ENCODE results near the gene FRMD7. TPM values are rescaled to one million over a fixed set of nuclear protein-coding genes. Genes with fewer than 3 reads are reported as not detected.
A peak's percentile ranks its signal among the peaks of the same experiment; 100 is the strongest.

The FRMD7 gene
- total RNA-seq, 2 donors from 2014 or later: not detected

- Mint-ChIP-seq H3K36me3 (ENCODE audit: low read depth) (no peaks in the 10 kb centered on the region), H3K27me3 (no peaks in the 10 kb centered on the region), H3K4me1 (peaks cover 20% of the 10 kb centered on the region), H3K27ac (no peak overlapping the region), H3K4me3 (no peak overlapping the region)
- no peaks in the 10 kb centered on the region for H3K9me3 ChIP-seq (ENCODE audit: control insufficient read depth, low read length, poor library complexity, severe bottlenecking)
- ATAC-seq (no peak), DNase-seq (no peak)
Observed at GRCh38 chrX:132044953-132045352, 82.9 kb downstream of the FRMD7 start.

- DNase-seq: no peak
- Mint-ChIP-seq H3K36me3 (ENCODE audit: low read depth) (no peaks in the 10 kb centered on the region), H3K4me1 (peaks cover 20% of the 10 kb centered on the region), H3K4me3 (no peak overlapping the region), H3K27ac (no peak overlapping the region), H3K27me3 (no peaks in the 10 kb centered on the region)
- ATAC-seq: no peak
- no peaks in the 10 kb centered on the region for H3K9me3 ChIP-seq (ENCODE audit: control insufficient read depth, low read length, poor library complexity, severe bottlenecking)
Observed at GRCh38 chrX:132043977-132044376, 83.8 kb downstream of the FRMD7 start.

- Mint-ChIP-seq H3K36me3 (ENCODE audit: low read depth) (no peaks in the 10 kb centered on the region), H3K4me1 (peaks cover 23% of the 10 kb centered on the region), H3K27ac (no peak overlapping the region), H3K27me3 (no peaks in the 10 kb centered on the region), H3K4me3 (no peak overlapping the region)
- DNase-seq (no peak), ATAC-seq (no peak)
- H3K9me3 ChIP-seq (ENCODE audit: control insufficient read depth, low read length, poor library complexity, severe bottlenecking): no peaks in the 10 kb centered on the region
Observed at GRCh38 chrX:132041015-132041414, 86.8 kb downstream of the FRMD7 start.

- DNase-seq (no peak), ATAC-seq (no peak)
- Mint-ChIP-seq H3K4me3 (no peak overlapping the region), H3K27ac (no peak overlapping the region), H3K4me1 (peaks cover 23% of the 10 kb centered on the region), H3K36me3 (ENCODE audit: low read depth) (no peaks in the 10 kb centered on the region), H3K27me3 (no peaks in the 10 kb centered on the region)
- no peaks in the 10 kb centered on the region for H3K9me3 ChIP-seq (ENCODE audit: control insufficient read depth, low read length, poor library complexity, severe bottlenecking)
Observed at GRCh38 chrX:132040066-132040465, 87.8 kb downstream of the FRMD7 start.

GRCh38 chrX:132037479-132037993 lies 90.3 kb downstream of the FRMD7 start:
- peak overlapping the region; percentile 50 for H3K4me3 Mint-ChIP-seq

GRCh38 chrX:132034648-132035047 lies 93.2 kb downstream of the FRMD7 start:
- Mint-ChIP-seq H3K4me3 (no peak overlapping the region), H3K4me1 (peaks cover 33% of the 10 kb centered on the region), H3K36me3 (ENCODE audit: low read depth) (no peaks in the 10 kb centered on the region), H3K27me3 (no peaks in the 10 kb centered on the region), H3K27ac (peak overlapping the region; percentile 29)
- ATAC-seq (no peak), DNase-seq (no peak)
- H3K9me3 ChIP-seq (ENCODE audit: control insufficient read depth, low read length, poor library complexity, severe bottlenecking): no peaks in the 10 kb centered on the region

More at GRCh38 chrX:132037479-132037993, 90.3 kb downstream of the FRMD7 start:
- H3K9me3 ChIP-seq (ENCODE audit: control insufficient read depth, low read length, poor library complexity, severe bottlenecking): no peaks in the 10 kb centered on the region
- H3K27me3 Mint-ChIP-seq: no peaks in the 10 kb centered on the region
- DNase-seq: no peak
- ATAC-seq: no peak
- H3K36me3 Mint-ChIP-seq (ENCODE audit: low read depth): no peaks in the 10 kb centered on the region
- no peak overlapping the region for H3K27ac Mint-ChIP-seq
- peaks cover 24% of the 10 kb centered on the region for H3K4me1 Mint-ChIP-seq

DNA sequence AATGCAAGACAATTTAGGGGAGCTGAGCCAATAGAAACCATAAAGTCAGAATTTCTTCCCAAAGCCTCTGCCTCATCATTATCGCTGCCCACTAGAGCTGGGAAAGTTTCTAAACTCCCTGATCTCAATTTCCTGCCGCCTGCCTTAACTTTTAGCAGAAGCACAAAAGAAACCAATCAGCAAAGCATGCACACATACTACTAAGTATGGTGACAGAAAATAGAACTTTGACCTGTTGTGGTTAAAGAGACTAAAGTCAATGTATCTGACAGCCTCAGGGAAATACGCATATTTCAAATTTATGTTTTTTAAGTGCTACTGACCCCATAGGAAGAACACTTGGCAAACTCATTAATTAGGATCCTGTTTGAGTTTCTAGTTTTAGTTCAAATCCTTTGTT lies 94.7 kb downstream of the FRMD7 start:
- H3K4me3 Mint-ChIP-seq: no peak overlapping the region
- ATAC-seq: no peak

DNA sequence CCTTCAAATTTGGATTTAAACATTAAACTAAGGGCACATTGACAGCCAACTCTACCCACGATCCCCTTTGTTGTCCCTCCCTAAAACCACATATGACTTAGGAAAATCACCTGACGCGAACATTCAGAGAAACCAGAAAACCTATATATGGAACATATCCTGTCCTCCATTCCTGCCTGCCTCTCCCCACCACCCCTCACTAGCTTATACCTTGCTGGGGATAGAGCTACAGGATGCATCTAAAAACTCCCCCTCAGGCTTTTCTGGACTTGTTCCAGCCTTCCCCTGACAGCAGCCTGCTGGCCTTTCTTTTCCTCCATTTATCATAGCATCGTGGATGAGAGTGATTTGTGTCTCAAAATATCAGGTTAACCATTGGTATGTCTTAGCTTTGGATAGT lies 96.0 kb downstream of the FRMD7 start:
- H3K4me3 Mint-ChIP-seq: peak overlapping the region; percentile 68
- H3K9me3 ChIP-seq (ENCODE audit: control insufficient read depth, low read length, poor library complexity, severe bottlenecking): no peaks in the 10 kb centered on the region
- no peaks in the 10 kb centered on the region for H3K36me3 Mint-ChIP-seq (ENCODE audit: low read depth)
- H3K27ac Mint-ChIP-seq: no peak overlapping the region
- no peaks in the 10 kb centered on the region for H3K27me3 Mint-ChIP-seq
- DNase-seq: no peak
- no peak for ATAC-seq
- peaks cover 43% of the 10 kb centered on the region for H3K4me1 Mint-ChIP-seq

More for the DNA sequence above, 94.7 kb downstream of the FRMD7 start:
- H3K4me1 Mint-ChIP-seq: peaks cover 43% of the 10 kb centered on the region
- no peaks in the 10 kb centered on the region for H3K9me3 ChIP-seq (ENCODE audit: control insufficient read depth, low read length, poor library complexity, severe bottlenecking)
- DNase-seq: no peak
- H3K27ac Mint-ChIP-seq: no peak overlapping the region
- no peaks in the 10 kb centered on the region for H3K27me3 Mint-ChIP-seq
- H3K36me3 Mint-ChIP-seq (ENCODE audit: low read depth): no peaks in the 10 kb centered on the region

DNA sequence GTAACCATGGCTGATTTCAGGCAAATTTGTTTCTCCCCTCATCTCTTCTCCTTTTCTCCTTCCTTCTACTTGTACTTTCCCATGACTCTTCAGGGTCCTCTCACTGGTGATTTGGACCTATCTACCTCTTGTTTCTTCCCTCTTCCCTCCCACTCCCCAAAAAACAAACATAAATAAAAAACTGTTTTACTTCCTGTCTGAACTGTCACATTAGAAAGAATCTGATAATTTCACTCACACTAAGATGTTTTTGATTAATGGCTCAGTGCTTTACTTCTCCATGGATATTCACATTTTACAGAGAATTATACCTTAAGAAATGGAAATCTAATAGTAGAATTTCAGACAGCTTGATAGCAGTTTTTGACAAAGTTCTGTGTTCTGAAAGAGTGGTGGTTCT lies 97.6 kb downstream of the FRMD7 start:
- H3K4me1 Mint-ChIP-seq: peaks cover 39% of the 10 kb centered on the region
- H3K36me3 Mint-ChIP-seq (ENCODE audit: low read depth): no peaks in the 10 kb centered on the region
- peak overlapping the region; percentile 19 for H3K27ac Mint-ChIP-seq
- H3K4me3 Mint-ChIP-seq: no peak overlapping the region
- no peaks in the 10 kb centered on the region for H3K9me3 ChIP-seq (ENCODE audit: control insufficient read depth, low read length, poor library complexity, severe bottlenecking)
- ATAC-seq (no peak), DNase-seq (no peak)
- H3K27me3 Mint-ChIP-seq: no peaks in the 10 kb centered on the region

Other genes starting within 250 kb of the FRMD7 start
- gene STK26, start 104.7 kb downstream of the FRMD7 start, total RNA-seq: 10 to 100 TPM; 25.2 to 34.3 TPM
- gene RAP2C, start 91.4 kb upstream of the FRMD7 start, total RNA-seq: 10 to 100 TPM; 38.5 to 47.2 TPM